RWPE1 (cell line): Measurements from ENCODE around the gene MED13L.

Source experiments
- CTCF ChIA-PET: fragments of 350-600 bp; sonication (Branson Sonifier 250); formaldehyde crosslinking; extraction: SDS; loops from one replicate; lab custom pipeline; 2021; lab: Yijun Ruan, JAX
- POLR2A ChIA-PET: fragments of 400-600 bp; formaldehyde crosslinking; extraction: SDS; loops from one replicate; lab custom pipeline; 2020; ENCODE audit warnings: antibody characterized with exemption; ENCODE audit not compliant: low non-redundant PET; lab: Yijun Ruan, JAX
- DNase-seq: peaks from one replicate; pipeline ENCODE4 v3.0.0; 2012; ENCODE audit warnings: low spot score
- H3K27ac ChIP-seq: fragments of 450-650 bp; 2 replicates; pipeline ENCODE4 v1.5.1; 2017
- CTCF ChIP-seq: fragments of 450-650 bp; conservative IDR thresholded peaks from 2 replicates; pipeline ENCODE4 v1.5.1; 2017; ENCODE audit warnings: low read depth, mild to moderate bottlenecking

Gene MED13L

DNA sequence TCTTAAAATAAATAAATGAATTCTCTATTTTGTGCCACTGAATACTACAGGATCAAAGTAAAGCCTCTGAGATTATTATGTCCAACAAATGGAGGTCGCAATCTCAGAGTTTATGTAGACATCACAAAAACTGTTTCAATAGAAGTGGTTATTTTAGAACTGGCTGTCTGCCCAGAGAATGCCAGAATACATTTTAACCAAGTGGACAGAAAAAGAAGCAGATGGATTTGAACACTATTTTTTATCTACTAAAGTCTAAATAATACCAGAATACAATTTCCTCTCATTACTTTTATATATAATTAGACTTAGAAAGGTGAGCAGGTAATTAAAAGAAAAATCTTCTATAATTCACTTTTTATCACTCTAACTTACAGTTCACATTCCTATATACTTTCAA, 118.3 kb downstream of the MED13L start:
- ChIA-PET CTCF (no interaction called here), POLR2A (no interaction called here)
- DNase-seq, result no peak

DNA sequence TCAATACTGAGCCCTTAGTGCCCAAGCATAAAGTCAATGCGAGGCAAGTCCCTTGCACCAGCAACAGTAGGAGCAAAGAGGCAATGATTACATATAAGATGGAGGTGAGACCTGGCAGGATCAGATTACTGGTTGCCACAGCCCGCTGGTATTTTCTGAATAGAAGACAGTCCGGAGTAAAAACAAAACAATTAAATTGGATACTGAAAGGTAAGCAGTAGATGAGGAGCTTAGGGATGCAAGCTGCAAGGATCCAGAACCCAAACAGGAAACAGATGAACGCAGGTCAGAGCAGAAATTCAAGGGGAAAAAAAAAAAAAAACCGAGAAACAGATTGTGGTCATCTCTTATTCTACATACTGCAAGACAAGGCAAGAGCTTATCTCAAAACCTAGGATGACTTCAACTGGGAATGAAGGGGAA, 119.6 kb downstream of the MED13L start:
- DNase-seq, result no peak
- ChIA-PET POLR2A (no interaction called here), CTCF (no interaction called here)
- no peak overlapping the region for H3K27ac ChIP-seq
- TF ChIP-seq CTCF, result no peak

More for the DNA sequence above, 118.3 kb downstream of the MED13L start:
- H3K27ac ChIP-seq, result no peak overlapping the region
- TF ChIP-seq CTCF, result no peak

DNA sequence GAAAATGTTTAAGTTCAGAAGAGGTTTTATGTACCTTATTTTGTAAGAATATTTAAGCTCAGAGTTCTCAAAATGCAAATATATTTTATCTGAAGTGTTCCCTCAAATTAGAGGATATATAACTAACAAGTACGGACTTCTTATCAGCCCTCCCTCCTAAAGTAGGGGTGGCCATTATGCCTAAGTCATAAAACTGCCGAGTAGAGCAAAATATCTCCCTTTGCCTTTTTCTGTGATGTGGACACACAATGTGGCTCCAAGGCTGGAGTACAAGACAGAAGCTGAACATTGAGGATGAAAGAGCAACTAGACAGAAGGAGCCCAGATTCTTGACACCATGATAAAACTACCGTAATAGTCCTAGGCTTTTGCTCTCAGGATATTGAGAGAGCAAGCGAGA, 120.9 kb downstream of the MED13L start:
- no peak for TF ChIP-seq CTCF
- no peak for DNase-seq
- H3K27ac ChIP-seq, result no peak overlapping the region
- ChIA-PET POLR2A (no interaction called here), CTCF (no interaction called here)

DNA sequence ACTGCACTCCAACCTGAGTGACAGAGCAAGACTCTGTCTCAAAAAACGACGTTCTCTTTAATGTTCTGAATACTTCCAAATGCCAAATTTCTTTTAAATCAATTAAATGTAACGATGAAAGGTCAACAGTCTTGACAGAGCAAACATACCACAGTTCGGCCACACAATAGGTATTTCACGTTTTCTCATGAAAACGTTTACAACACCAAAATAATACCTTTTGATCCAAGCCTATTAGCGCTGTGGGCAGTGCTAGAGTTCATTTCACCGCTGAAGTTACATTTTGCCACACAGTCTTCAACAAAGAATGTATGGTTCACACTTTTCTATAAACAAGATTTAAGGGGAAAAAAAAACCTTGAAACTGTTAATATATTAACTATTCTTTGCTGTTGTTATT, 122.1 kb downstream of the MED13L start:
- TF ChIP-seq CTCF, result no peak
- no peak for DNase-seq
- POLR2A ChIA-PET, result no interaction called here
- H3K27ac ChIP-seq, result no peak overlapping the region
- CTCF ChIA-PET, result no interaction called here

- DNase-seq, result no peak
- ChIA-PET POLR2A (no interaction called here), CTCF (no interaction called here)
These were observed 123.5 kb downstream of the MED13L start for GRCh38 chr12:116153983-116154382.

DNA sequence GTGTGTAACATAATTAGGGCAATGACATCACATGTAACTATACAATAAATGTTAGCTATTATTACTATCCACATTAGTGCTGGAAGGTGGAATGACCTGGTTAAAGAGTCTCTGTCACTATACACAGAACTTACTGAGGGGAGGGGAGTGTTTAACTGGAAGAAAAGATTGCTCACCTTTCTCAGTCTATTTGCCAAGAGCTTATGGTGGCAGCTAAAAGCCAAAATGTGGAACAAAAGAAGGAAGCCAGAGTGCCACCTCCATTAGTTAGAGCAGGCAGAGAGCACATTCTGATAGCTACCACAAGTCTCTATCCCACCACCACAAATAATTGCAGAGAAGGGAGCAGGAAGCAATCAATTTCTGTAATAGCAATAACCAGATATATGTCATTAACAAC, 124.4 kb downstream of the MED13L start:
- no peak overlapping the region for H3K27ac ChIP-seq
- DNase-seq, result no peak
- no peak for TF ChIP-seq CTCF
- ChIA-PET CTCF (interaction anchor here (0.6 kb wide), 1 partner anchor 15 kb away, joined by 3 read pairs; no protein-coding TSS in a partner anchor), POLR2A (no interaction called here)

More at GRCh38 chr12:116153983-116154382, 123.5 kb downstream of the MED13L start:
- no peak overlapping the region for H3K27ac ChIP-seq
- no peak for TF ChIP-seq CTCF

DNA sequence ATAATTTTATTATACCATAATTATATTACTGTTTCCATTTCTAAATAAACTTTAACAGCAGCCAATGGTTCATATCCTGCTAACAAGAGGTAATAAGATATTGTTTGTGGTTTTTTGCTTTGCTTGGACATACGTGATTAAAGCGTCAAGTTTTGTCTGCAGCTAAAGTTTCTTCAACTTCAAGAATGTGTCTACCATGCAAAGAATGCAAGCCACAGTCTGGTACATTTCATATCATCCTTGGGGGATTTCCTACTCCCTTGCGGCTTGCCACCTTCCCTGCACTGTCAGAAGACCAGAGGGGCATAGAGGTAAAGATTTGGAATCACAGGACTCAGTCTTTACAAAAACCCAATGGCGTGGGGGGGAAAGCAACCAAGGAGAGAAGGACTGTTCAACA, 125.2 kb downstream of the MED13L start:
- CTCF ChIA-PET, result no interaction called here
- no peak for DNase-seq
- H3K27ac ChIP-seq, result no peak overlapping the region
- TF ChIP-seq CTCF, result no peak
- POLR2A ChIA-PET, result no interaction called here
